Body of pancreas (tissue), 4 donors: ENCODE data around the gene TTC7B. TPM values are rescaled to one million over a fixed set of nuclear protein-coding genes. Genes with fewer than 3 reads are reported as not detected.
A peak's percentile ranks its signal among the peaks of the same experiment; 100 is the strongest.

Experiments used
- ATAC-seq: fragments of 150-250 bp; one replicate; pipeline ENCODE4 v1.9.1; 2016
- DNase-seq, 4 donors: peaks; one replicate each; pipeline ENCODE4 v3.0.0-alpha.2; 2019
- H3K27ac ChIP-seq, 4 donors: fragments of 200-600 bp; sonication (generic); 1 replicate in 3 of 4; 2 replicates in 1 of 4; pipeline versions ENCODE4 v1.5.1 to v1.6.1; 2016 to 2019; ENCODE audit warnings: mild to moderate bottlenecking in 1 of 4, mixed read lengths in 1 of 4, moderate library complexity in 1 of 4
- H3K27me3 ChIP-seq, 2 donors: fragments of 200-600 bp; sonication (generic); one replicate each; pipeline ENCODE4 v1.6.0; 2016; ENCODE audit warnings: mild to moderate bottlenecking in 1 of 2
- H3K36me3 ChIP-seq, 2 donors: fragments of 200-600 bp; sonication (generic); replicated peaks in 1 of 2; 2 replicates each; pipeline ENCODE4 v1.5.1; 2016; ENCODE audit warnings: low read depth in 2 of 2; ENCODE audit not compliant: insufficient read depth in 1 of 2
- H3K4me1 ChIP-seq: fragments of 200-600 bp; sonication (generic); one replicate; pipeline ENCODE4 v1.6.0; 2016
- H3K4me3 ChIP-seq, 2 donors: fragments of 200-600 bp; sonication (generic); 1 replicate in 1 of 2; 2 replicates in 1 of 2; pipeline ENCODE4 v1.5.1; 2016 to 2019
- H3K9me3 ChIP-seq, 3 donors: fragments of 200-600 bp; sonication (generic); 1 replicate in 2 of 3; 2 replicates in 1 of 3; pipeline ENCODE4 v1.5.1; 2016
- POLR2A ChIP-seq, 3 donors: fragments of 450-650 bp; IDR thresholded peaks; one replicate each; pipeline ENCODE4 v1.6.1; 2016; ENCODE audit warnings: antibody characterized with exemption in 3 of 3, mild to moderate bottlenecking in 2 of 3
- WGBS, 2 donors: methylation state at CpG; one replicate each; pipeline ENCODE4 v1.1.5; 2017; 5-methylcytosine and 5-hydroxymethylcytosine counted together
- intact Hi-C: fragments of 100-400 bp; cut with DNase I; formaldehyde crosslinking; loops from one replicate; pipeline ENCODE4 v1.15.1; 2023
- total RNA-seq, 2 donors: library from RNA; depleted of rRNA; stranded (reverse); fragments of >200 nt; gene quantifications; one replicate each; pipeline ENCODE4 v1.1.0, GENCODE V29; 2016
- TF ChIP-seq, protein P1 (sequence below), 7 experiments: fragments of 450-650 bp in 4 of 7; fragments of 200-600 bp in 3 of 7; sonication (generic) in 3 of 7; IDR thresholded peaks; one replicate each; pipeline ENCODE4 v1.5.1; 2016 to 2019; ENCODE audit warnings: antibody characterized with exemption in 7 of 7

Gene TTC7B
- total RNA-seq, 2 donors from 2014 or later: 15.3 to 44.2 TPM

GRCh38 chr14:90505531-90505930, 310.7 kb downstream of the TTC7B start:
- no peak for ATAC-seq
- Histone ChIP-seq H3K9me3 (no peaks in the 10 kb centered on the region), H3K27ac (no peak overlapping the region), H3K27me3 (no peaks in the 10 kb centered on the region), H3K36me3 (no peaks in the 10 kb centered on the region), H3K4me3 (no peak overlapping the region), H3K4me1 (peaks cover 48% of the 10 kb centered on the region)
- no peak for TF ChIP-seq POLR2A (IDR thresholded peaks at IDR 0.05)
- TF ChIP-seq, protein P1, sequence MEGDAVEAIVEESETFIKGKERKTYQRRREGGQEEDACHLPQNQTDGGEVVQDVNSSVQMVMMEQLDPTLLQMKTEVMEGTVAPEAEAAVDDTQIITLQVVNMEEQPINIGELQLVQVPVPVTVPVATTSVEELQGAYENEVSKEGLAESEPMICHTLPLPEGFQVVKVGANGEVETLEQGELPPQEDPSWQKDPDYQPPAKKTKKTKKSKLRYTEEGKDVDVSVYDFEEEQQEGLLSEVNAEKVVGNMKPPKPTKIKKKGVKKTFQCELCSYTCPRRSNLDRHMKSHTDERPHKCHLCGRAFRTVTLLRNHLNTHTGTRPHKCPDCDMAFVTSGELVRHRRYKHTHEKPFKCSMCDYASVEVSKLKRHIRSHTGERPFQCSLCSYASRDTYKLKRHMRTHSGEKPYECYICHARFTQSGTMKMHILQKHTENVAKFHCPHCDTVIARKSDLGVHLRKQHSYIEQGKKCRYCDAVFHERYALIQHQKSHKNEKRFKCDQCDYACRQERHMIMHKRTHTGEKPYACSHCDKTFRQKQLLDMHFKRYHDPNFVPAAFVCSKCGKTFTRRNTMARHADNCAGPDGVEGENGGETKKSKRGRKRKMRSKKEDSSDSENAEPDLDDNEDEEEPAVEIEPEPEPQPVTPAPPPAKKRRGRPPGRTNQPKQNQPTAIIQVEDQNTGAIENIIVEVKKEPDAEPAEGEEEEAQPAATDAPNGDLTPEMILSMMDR (IDR thresholded peaks at IDR 0.05): no peak
- no peak for DNase-seq
- WGBS, 2 donors: 88 to 89% methylated on average over 13 of the region's 13 CpGs
- intact Hi-C loops: no loop called here

DNA sequence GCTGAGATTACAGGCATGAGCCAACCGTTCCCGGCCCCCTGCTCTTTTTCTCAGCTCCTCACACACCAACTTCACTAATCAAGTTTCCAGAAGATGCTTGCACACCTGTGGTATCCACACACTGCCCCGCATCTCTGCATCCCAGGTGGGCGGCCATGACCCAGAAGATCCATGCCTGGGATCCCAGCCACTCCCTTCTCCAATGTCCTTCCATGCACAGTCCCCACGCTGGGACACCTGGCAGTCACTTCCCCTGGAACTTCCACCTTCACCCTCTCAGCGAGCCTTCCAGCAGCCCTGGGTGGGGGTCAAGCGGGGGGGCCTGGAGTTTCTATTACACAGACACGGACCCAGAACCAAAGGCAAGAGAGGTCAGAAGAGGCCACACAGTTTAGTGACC, 311.6 kb downstream of the TTC7B start:
- Histone ChIP-seq H3K27me3 (no peaks in the 10 kb centered on the region), H3K4me3 (no peak overlapping the region), H3K27ac (peak overlapping the region in 1 of 4 donors; percentile 75), H3K36me3 (no peaks in the 10 kb centered on the region), H3K9me3 (no peaks in the 10 kb centered on the region), H3K4me1 (peaks cover 42% of the 10 kb centered on the region)
- DNase-seq (no peak), ATAC-seq (no peak)
- TF ChIP-seq POLR2A (IDR thresholded peaks at IDR 0.05): no peak
- TF ChIP-seq, protein P1 (IDR thresholded peaks at IDR 0.05): no peak
- intact Hi-C loops: no loop called here
- WGBS, 2 donors: 91 to 92% methylated on average over 8 of the region's 8 CpGs

- Histone ChIP-seq H3K36me3 (no peaks in the 10 kb centered on the region), H3K4me1 (peaks cover 33% of the 10 kb centered on the region), H3K27ac (peak overlapping the region; percentile 45 to 75 (median 64)), H3K27me3 (no peaks in the 10 kb centered on the region), H3K4me3 (no peak overlapping the region), H3K9me3 (no peaks in the 10 kb centered on the region)
- ATAC-seq: peak; percentile 68
- peak; percentile 70 to 74 (median 72) for DNase-seq
- TF ChIP-seq POLR2A (IDR thresholded peaks at IDR 0.05): no peak
- TF ChIP-seq, protein P1 (IDR thresholded peaks at IDR 0.05): no peak
- 23 to 40% methylated on average over 1 to 5 of the region's 5 CpGs for WGBS, 2 donors
- intact Hi-C loops: no loop called here
These were observed 312.6 kb downstream of the TTC7B start for GRCh38 chr14:90503582-90503981.

- peaks cover 27% of the 10 kb centered on the region for H3K4me1 ChIP-seq
- H3K36me3 ChIP-seq: no peaks in the 10 kb centered on the region
- no peak for TF ChIP-seq POLR2A (IDR thresholded peaks at IDR 0.05)
- ATAC-seq: no peak
- no peaks in the 10 kb centered on the region for H3K9me3 ChIP-seq
- H3K4me3 ChIP-seq: no peak overlapping the region
- peak overlapping the region; percentile 45 to 75 (median 64) for H3K27ac ChIP-seq
- intact Hi-C loops: no loop called here
- no peaks in the 10 kb centered on the region for H3K27me3 ChIP-seq
- DNase-seq: no peak
These were observed 313.5 kb downstream of the TTC7B start for GRCh38 chr14:90502760-90503159.

GRCh38 chr14:90500665-90501370, 315.4 kb downstream of the TTC7B start:
- ATAC-seq: no peak
- DNase-seq: no peak
- intact Hi-C loops: no loop called here
- Histone ChIP-seq H3K4me1 (peaks cover 27% of the 10 kb centered on the region), H3K36me3 (no peaks in the 10 kb centered on the region), H3K27me3 (no peaks in the 10 kb centered on the region), H3K4me3 (no peak overlapping the region), H3K27ac (no peak overlapping the region), H3K9me3 (no peaks in the 10 kb centered on the region)
- WGBS, 2 donors: 57 to 72% methylated on average over 10 to 19 of the region's 19 CpGs
- no peak for TF ChIP-seq POLR2A (IDR thresholded peaks at IDR 0.05)
- TF ChIP-seq, protein P1 (IDR thresholded peaks at IDR 0.05): no peak
